IMR-90 (cell line): ENCODE measurements around the gene ZFYVE1. TPM values are rescaled to one million over a fixed set of nuclear protein-coding genes. Genes with fewer than 3 reads are reported as not detected.

Source experiments
- ATAC-seq: fragments of 200-7000 bp; cut with Tn5 transposase; 2 replicates; pipeline ENCODE4 v1.9.1; 2020; ENCODE audit warnings: low read depth, mild to moderate bottlenecking, moderate library complexity
- BruUV-seq: library from RNA; stranded (reverse); fragments of 400-500 nt; replicated peaks from 2 replicates; lab custom pipeline; 2021; lab: Mats Ljungman, UMichigan
- CTCF ChIA-PET: fragments of 300-600 bp; formaldehyde crosslinking; extraction: SDS; loops from one replicate; lab custom pipeline; 2021; ENCODE audit warnings: antibody characterized with exemption; lab: Yijun Ruan, JAX
- POLR2A ChIA-PET: fragments of 300-600 bp; sonication (Branson Sonifier 250); formaldehyde crosslinking; loops from one replicate; lab custom pipeline; 2022; ENCODE audit warnings: antibody characterized with exemption; ENCODE audit not compliant: unreplicated experiment; lab: Charles Lee
- DNase-seq: peaks from one replicate; pipeline ENCODE4 v3.0.0; 2013
- H2AFZ ChIP-seq: replicated peaks from 2 replicates; pipeline ENCODE3; 2013; ENCODE audit warnings: low read length, mild to moderate bottlenecking; ENCODE audit not compliant: poor library complexity
- H2AK5ac ChIP-seq: 2 replicates; pipeline ENCODE4 v1.6.1; 2013; ENCODE audit warnings: low read depth, low read length, inconsistent platforms
- H2AK9ac ChIP-seq: replicated peaks from 2 replicates; pipeline ENCODE3; 2013; ENCODE audit warnings: mild to moderate bottlenecking, low read depth, low read length, moderate library complexity; ENCODE audit not compliant: poor library complexity
- H2BK120ac ChIP-seq: 2 replicates; pipeline ENCODE4 v1.6.1; 2013; ENCODE audit warnings: low read depth, low read length, inconsistent platforms
- H2BK15ac ChIP-seq: 3 replicates; pipeline ENCODE4 v1.6.1; 2013; ENCODE audit warnings: low read depth, low read length, inconsistent platforms
- H2BK20ac ChIP-seq: 2 replicates; pipeline ENCODE4 v1.6.1; 2013; ENCODE audit warnings: low read depth, mild to moderate bottlenecking, inconsistent platforms, low read length, moderate library complexity
- H2BK5ac ChIP-seq: 2 replicates; pipeline ENCODE4 v1.6.1; 2013; ENCODE audit warnings: mild to moderate bottlenecking, low read depth, low read length, inconsistent platforms; ENCODE audit not compliant: poor library complexity, severe bottlenecking
- H3K14ac ChIP-seq: replicated peaks from 2 replicates; pipeline ENCODE4 v1.6.1; 2013; ENCODE audit warnings: low read depth, low read length, inconsistent platforms
- H3K18ac ChIP-seq: 2 replicates; pipeline ENCODE4 v1.6.1; 2013; ENCODE audit warnings: low read depth, low read length, control low read depth
- H3K23ac ChIP-seq: 2 replicates; pipeline ENCODE4 v1.6.1; 2013; ENCODE audit warnings: low read depth, low read length, inconsistent platforms
- H3K27ac ChIP-seq: 2 replicates; pipeline ENCODE4 v1.5.1; 2013; ENCODE audit warnings: mild to moderate bottlenecking, control low read depth, low read length; ENCODE audit not compliant: insufficient read depth
- H3K27me3 ChIP-seq: 2 replicates; pipeline ENCODE4 v1.6.1; 2013; ENCODE audit warnings: low read length; ENCODE audit not compliant: control insufficient read depth, insufficient read depth
- H3K36me3 ChIP-seq: 2 replicates; pipeline ENCODE4 v1.6.1; 2013; ENCODE audit warnings: low read length, mixed read lengths; ENCODE audit not compliant: control insufficient read depth, insufficient read depth
- H3K4ac ChIP-seq: 2 replicates; pipeline ENCODE4 v1.6.1; 2013; ENCODE audit warnings: low read depth, low read length, inconsistent platforms
- H3K4me1 ChIP-seq: 2 replicates; pipeline ENCODE4 v1.6.1; 2013; ENCODE audit warnings: low read length, mixed read lengths; ENCODE audit not compliant: control insufficient read depth, insufficient read depth
- H3K4me2 ChIP-seq: 2 replicates; pipeline ENCODE4 v1.6.1; 2013; ENCODE audit warnings: low read depth, mild to moderate bottlenecking, control low read depth, low read length, moderate library complexity
- H3K4me3 ChIP-seq: 2 replicates; pipeline ENCODE4 v1.5.1; 2013; ENCODE audit warnings: low read depth, mild to moderate bottlenecking, control low read depth, low read length, moderate library complexity; ENCODE audit not compliant: insufficient read depth
- H3K56ac ChIP-seq: 2 replicates; pipeline ENCODE4 v1.6.1; 2013; ENCODE audit warnings: low read length, inconsistent platforms; ENCODE audit not compliant: insufficient read depth; ENCODE audit errors: extremely low read depth
- H3K79me1 ChIP-seq, 2 experiments: 2 replicates each; pipeline ENCODE4 v1.6.1; 2013; ENCODE audit warnings: low read length in 2 of 2, inconsistent platforms in 1 of 2, low read depth in 1 of 2
- H3K9ac ChIP-seq: 2 replicates; pipeline ENCODE4 v1.6.1; 2013; ENCODE audit warnings: low read depth, low read length, control low read depth
- H3K9me1 ChIP-seq: 2 replicates; pipeline ENCODE4 v1.6.1; 2013; ENCODE audit warnings: low read length, inconsistent platforms; ENCODE audit not compliant: insufficient read depth
- H3K9me3 ChIP-seq: 2 replicates; pipeline ENCODE4 v1.6.1; 2013; ENCODE audit warnings: low read length; ENCODE audit not compliant: control insufficient read depth, insufficient read depth
- H4K20me1 ChIP-seq: 2 replicates; pipeline ENCODE4 v1.6.1; 2013; ENCODE audit warnings: low read length, inconsistent platforms; ENCODE audit not compliant: insufficient read depth
- H4K5ac ChIP-seq: 2 replicates; pipeline ENCODE4 v1.6.1; 2013; ENCODE audit warnings: mild to moderate bottlenecking, low read depth, low read length, control low read depth
- H4K8ac ChIP-seq, 2 experiments: 2 replicates each; pipeline ENCODE4 v1.6.1; 2013; ENCODE audit warnings: low read depth in 2 of 2, low read length in 2 of 2, control low read depth in 1 of 2, inconsistent platforms in 1 of 2
- H4K91ac ChIP-seq: 2 replicates; pipeline ENCODE4 v1.6.1; 2013; ENCODE audit warnings: low read depth, low read length, inconsistent platforms; ENCODE audit not compliant: insufficient read depth
- BHLHE40 ChIP-seq: fragments of 150-350 bp; IDR thresholded peaks from 2 replicates; pipeline ENCODE4 v1.6.1; 2016; ENCODE audit warnings: mild to moderate bottlenecking, low read depth, low read length
- CEBPB ChIP-seq: IDR thresholded peaks from 2 replicates; pipeline ENCODE4 v1.6.1; 2012; ENCODE audit warnings: low read depth, low read length, improper control_type of control experiment
- CTCF ChIP-seq: conservative IDR thresholded peaks from 2 replicates; pipeline ENCODE4 v1.5.1; 2012; ENCODE audit warnings: mild to moderate bottlenecking, low read depth, low read length, improper control_type of control experiment
- FOS ChIP-seq: fragments of 150-350 bp; IDR thresholded peaks from 2 replicates; pipeline ENCODE4 v1.6.1; 2016; ENCODE audit warnings: low read depth, low read length
- MAFK ChIP-seq: IDR thresholded peaks from 2 replicates; pipeline ENCODE4 v1.6.1; 2012; ENCODE audit warnings: low read depth, low read length, improper control_type of control experiment
- NFE2L2 ChIP-seq: fragments of 150-350 bp; IDR thresholded peaks from 2 replicates; pipeline ENCODE4 v1.6.1; 2016; ENCODE audit warnings: low read depth, mild to moderate bottlenecking, low read length
- POLR2A ChIP-seq: IDR thresholded peaks from 2 replicates; pipeline ENCODE4 v1.6.1; 2012; ENCODE audit warnings: mild to moderate bottlenecking, low read depth, low read length
- RAD21 ChIP-seq: IDR thresholded peaks from 2 replicates; pipeline ENCODE4 v1.6.1; 2012; ENCODE audit warnings: low read length, improper control_type of control experiment
- RCOR1 ChIP-seq: IDR thresholded peaks from 2 replicates; pipeline ENCODE4 v1.6.1; 2012; ENCODE audit warnings: mild to moderate bottlenecking, low read length, improper control_type of control experiment; ENCODE audit not compliant: insufficient replicate concordance
- RFX5 ChIP-seq: IDR thresholded peaks from 2 replicates; pipeline ENCODE4 v1.8.0; 2012; ENCODE audit warnings: low read depth, mild to moderate bottlenecking, low read length, moderate library complexity
- SMC3 ChIP-seq: fragments of 150-350 bp; IDR thresholded peaks from 2 replicates; pipeline ENCODE4 v1.6.1; 2016; ENCODE audit warnings: low read depth, mild to moderate bottlenecking, antibody characterized with exemption, low read length, moderate library complexity
- USF2 ChIP-seq: fragments of 150-350 bp; IDR thresholded peaks from 2 replicates; pipeline ENCODE4 v1.6.1; 2017; ENCODE audit warnings: mild to moderate bottlenecking, antibody characterized with exemption, low read length, low read depth
- WGBS, 2 experiments: methylation state at CpG; one replicate each; pipeline versions ENCODE4 v1.1.5 to v1.1.7; 2013; ENCODE audit warnings: missing lambda C conversion rate in 2 of 2; ENCODE audit not compliant: insufficient read length in 1 of 2; ENCODE audit errors: extremely low coverage in 2 of 2; 5-methylcytosine and 5-hydroxymethylcytosine counted together
- dilution Hi-C: fragments of 300-500 bp; cut with HindIII; formaldehyde crosslinking; loops from one replicate; pipeline ENCODE4 v1.14.3; 2018; ENCODE audit warnings: low sequenced_read_pairs; ENCODE audit not compliant: unreplicated experiment
- in situ Hi-C: fragments of 300-500 bp; cut with MboI; formaldehyde crosslinking; loops from 3 replicates; pipeline ENCODE4 v1.14.3; 2019; ENCODE audit warnings: low sequenced_read_pairs, inconsistent platforms, mixed read lengths
- intact Hi-C: fragments of 100-400 bp; cut with micrococcal nuclease; formaldehyde crosslinking; loops from 2 replicates; pipeline ENCODE4 v1.10.0; 2022
- polyA plus RNA-seq, 3 experiments: library from polyadenylated mRNA; depleted of rRNA; stranded (reverse); fragments of >200 nt; gene quantifications; 2 replicates each; pipeline ENCODE4 v1.2.3, GENCODE V29; 2012; ENCODE audit warnings: low replicate concordance in 1 of 3
- total RNA-seq: library from RNA; depleted of rRNA; stranded (reverse); fragments of >200 nt; gene quantifications from 2 replicates; pipeline ENCODE4 v1.2.3, GENCODE V29; 2012

Gene ZFYVE1
- total and polyA plus RNA-seq, 2 of the 4 experiments (the other 2 are of a cell fraction): 12.2 to 14.2 TPM

- no peak overlapping the region for H2AK9ac ChIP-seq
- H3K23ac ChIP-seq: no peak overlapping the region
- peaks cover under 1 to 7% of the 10 kb centered on the region in 2 experiments; a peak in 2 of 4 replicates for H3K79me1 ChIP-seq
- intact Hi-C loops: no loop called here
- H4K5ac ChIP-seq: no peak overlapping the region
- no peak for ATAC-seq
- H2BK15ac ChIP-seq: no peak overlapping the region
- DNase-seq: no peak
- dilution Hi-C loops: no loop called here
- H4K91ac ChIP-seq: no peak overlapping the region
- no peak overlapping the region for H2AK5ac ChIP-seq
- CTCF ChIA-PET: interaction anchor here (1.1 kb wide), 1 partner anchor 7 kb away, joined by 3 read pairs; no protein-coding TSS in a partner anchor
- no peak overlapping the region for H3K4ac ChIP-seq
- no peak overlapping the region for H3K4me3 ChIP-seq
- 94% methylated on average over 7 of the region's 12 CpGs; no CpG with 5 or more reads in 1 of the 2 experiments for WGBS, 2 experiments
- no peak overlapping the region for H3K56ac ChIP-seq
- TF ChIP-seq BHLHE40: no peak
- TF ChIP-seq POLR2A: no peak
- TF ChIP-seq CTCF: no peak
- TF ChIP-seq RAD21: no peak
- no peak for TF ChIP-seq USF2
- TF ChIP-seq RCOR1: no peak
- no peak for TF ChIP-seq NFE2L2
- no peak for TF ChIP-seq MAFK
- no peak for TF ChIP-seq SMC3
- TF ChIP-seq FOS: no peak
- no peak for TF ChIP-seq RFX5
- no peak for TF ChIP-seq CEBPB
- H3K27ac ChIP-seq: no peak overlapping the region
- H3K9me1 ChIP-seq: peaks cover 6% of the 10 kb centered on the region; the same call in 1 of the 2 replicates
- H4K8ac ChIP-seq: no peak overlapping the region
- peaks cover 61% of the 10 kb centered on the region for H3K36me3 ChIP-seq
- H3K4me1 ChIP-seq: no peaks in the 10 kb centered on the region
- H4K20me1 ChIP-seq: no peaks in the 10 kb centered on the region
- no peak overlapping the region for H2BK20ac ChIP-seq
- POLR2A ChIA-PET: no interaction called here
- no peak overlapping the region for H3K18ac ChIP-seq
- no peak overlapping the region for H3K9ac ChIP-seq
- no peak overlapping the region for H2AFZ ChIP-seq
- no peak overlapping the region for H3K14ac ChIP-seq
- H3K27me3 ChIP-seq: no peaks in the 10 kb centered on the region
- H2BK120ac ChIP-seq: no peak overlapping the region
- BruUV-seq: no TSS peak
- in situ Hi-C loops: no loop called here
- H2BK5ac ChIP-seq: no peak overlapping the region
- no peak overlapping the region for H3K4me2 ChIP-seq
- H3K9me3 ChIP-seq: no peaks in the 10 kb centered on the region
Measured at GRCh38 chr14:72974661-72975060, 52.2 kb downstream of the ZFYVE1 start.
